Superior temporal gyrus (tissue), 1 donor: Measurements from ENCODE around the gene RRAD.
"Not testable (repeated sequence)": the region's sequence is repeated elsewhere in the genome, so short reads cannot be mapped to it uniquely, and the experiment has no call there.

Experiments used
- DNase-seq: peaks from one replicate; pipeline ENCODE4 v3.0.0-alpha.2; 2016; ENCODE audit errors: extremely low spot score

RRAD gene

DNA sequence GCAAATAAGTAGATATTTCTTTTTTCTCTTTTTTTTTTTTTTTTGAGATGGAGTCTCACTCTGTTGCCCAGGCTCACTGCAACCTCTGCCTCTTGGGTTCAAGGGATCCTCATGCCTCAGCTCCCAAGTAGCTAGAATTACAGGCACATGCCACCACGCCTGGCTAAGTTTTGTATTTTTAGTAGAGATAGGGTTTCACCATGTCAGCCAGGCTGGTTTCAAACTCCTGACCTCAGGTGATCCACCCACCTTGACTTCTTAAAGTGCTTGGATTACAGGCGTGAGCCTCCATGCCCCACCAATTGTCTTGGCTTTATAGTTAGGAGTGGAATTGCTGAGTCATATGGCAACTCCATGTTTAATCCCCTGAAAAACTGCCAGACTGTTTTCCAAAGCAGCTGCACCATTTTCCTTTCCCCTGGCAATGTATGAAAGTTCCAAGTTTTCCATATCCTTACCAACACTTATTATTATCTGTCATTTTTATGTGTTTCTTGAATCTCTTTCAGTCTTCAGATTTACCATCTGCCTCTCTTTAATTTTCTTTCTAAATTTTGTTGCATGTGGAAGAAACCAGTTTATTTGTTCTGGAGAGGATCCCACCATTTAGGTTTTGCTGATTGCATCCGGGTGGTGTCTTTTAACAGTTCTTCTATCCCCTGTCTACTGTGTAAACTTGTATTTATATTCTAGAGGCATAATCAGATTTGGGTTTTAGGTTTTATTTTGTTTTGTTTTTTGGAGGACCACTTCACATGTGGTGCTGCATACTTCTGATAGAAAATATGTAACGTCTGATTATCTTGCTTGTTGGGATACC, 25.8 kb upstream of the RRAD start:
- DNase-seq = no peak

DNA sequence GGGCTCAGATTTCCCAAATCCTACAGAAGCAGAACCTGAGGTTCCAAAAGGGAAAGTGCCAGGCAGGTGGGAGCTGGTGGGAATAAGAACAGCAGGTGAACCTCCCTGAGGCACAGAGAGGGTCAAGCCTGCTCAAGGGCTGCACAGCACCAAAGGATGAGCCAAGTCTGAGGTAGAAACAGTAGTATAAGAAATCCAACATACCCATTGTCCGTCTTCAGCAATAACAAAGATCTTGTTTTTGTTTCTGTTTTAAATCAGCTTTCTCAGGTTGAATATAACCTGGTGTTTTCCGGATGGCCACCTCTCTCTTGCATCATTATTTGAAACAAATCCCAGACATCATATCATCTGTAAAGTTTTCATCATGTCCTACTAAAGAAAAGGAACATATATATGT, 25.1 kb upstream of the RRAD start:
- DNase-seq = no peak

DNA sequence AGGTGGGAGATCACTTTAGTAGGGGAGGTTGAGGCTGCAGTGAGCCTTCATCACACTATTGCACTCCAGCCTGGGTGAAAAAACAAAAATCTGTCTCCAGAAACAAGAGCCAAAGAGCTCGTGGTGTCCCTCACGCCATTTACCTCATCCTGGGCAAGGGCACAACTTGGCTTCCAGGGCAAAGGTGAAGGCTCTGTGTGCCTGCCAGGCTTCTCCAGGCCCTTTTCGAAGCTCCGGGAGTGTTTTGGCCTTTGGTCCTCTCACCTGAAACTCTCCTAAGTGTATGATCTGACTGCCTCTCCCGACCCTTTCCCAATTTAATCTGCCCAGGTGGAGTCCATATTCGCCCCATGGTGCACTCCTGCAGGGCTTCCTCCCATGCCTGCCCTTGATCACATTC, 24.1 kb upstream of the RRAD start:
- no peak for DNase-seq

DNA sequence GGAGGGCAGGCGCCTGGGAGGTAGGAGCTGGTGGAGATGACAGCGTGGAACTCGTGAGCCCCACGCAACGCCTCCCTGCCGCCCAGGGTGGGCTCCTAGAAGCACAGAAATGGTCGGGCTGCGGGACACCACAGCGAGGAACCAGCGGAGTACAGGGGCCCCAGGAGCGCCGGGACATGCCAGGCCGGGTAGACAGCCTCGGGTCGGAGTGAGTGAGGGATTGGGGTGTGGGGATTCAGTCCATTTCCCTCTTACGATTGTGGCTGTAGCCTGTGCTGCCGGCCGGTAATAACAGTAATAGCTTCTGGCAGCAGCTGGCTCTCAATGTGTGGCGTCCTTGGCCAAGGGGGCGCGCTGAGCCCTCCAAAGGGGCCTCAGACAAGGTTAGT, 23.5 kb upstream of the RRAD start:
- DNase-seq = no peak

DNA sequence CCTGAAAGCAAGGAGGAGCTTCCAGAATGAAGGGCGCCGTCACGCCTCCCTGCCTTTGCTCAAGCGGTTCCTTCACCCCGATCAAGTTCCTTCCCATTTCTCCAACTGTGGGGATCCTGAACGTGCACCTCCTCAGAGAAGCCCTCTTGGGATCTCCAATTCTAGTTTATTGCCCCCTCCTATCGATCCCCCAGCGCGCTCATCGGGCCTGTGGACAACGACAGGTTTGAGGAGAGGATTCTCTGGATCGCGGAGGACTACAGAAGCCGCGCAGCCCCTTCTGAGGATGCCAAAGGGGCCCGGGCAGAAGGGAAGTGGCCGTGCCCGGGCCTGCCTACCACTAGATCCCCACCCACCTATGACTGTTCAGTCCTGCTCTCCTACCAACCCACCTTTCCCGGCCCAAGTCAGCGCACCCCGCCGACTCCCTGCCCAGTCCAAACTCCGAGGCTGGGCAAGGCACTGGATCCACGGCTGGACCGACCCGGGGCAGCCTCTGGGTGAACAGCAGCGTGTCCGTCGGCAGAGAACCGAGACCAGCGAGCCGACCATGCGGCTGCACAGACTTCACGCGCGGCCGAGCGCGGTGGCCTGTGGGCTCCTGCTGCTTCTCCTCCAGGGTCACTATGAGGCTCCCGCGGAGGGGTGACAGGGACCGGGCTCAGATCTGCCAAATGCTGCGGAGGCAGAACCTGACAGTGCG, 22.9 kb upstream of the RRAD start:
- DNase-seq = no peak

DNA sequence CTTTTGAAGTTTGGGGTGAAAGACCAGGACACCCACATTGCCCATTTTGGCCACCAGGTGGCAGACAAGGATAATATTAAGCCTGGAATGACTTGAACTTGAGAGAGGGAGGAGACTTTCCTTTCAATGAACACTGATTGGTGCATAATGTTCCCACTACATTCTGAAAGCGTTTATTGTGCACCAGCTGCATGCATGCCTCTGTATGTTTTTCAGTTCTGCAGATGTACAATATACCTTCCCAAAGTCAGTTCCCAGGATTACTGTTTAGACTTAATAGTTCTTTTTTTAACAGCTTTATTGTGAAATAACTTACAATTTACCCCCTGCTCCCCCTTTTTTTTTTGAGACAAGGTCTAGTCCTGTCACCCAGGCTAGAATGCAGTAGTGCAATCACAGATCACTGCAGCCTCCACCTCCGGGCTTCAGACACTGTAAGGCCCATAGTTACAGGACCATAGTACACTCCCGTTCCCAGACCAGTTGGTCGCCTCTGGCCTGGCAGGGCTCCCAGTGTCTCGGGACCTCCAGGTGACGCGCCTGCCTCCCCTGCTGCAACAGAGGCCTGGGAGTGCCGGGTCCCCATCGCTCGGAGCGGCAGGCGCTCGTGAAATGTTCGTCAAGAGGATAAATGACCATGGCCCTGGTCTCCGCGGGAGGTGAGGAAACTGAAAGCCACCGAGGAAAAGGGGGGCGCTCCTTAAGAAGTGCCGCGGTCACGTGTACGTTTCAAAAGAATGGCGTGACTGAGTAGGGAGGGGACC, 22.1 kb upstream of the RRAD start:
- DNase-seq = peak; percentile 97

DNA sequence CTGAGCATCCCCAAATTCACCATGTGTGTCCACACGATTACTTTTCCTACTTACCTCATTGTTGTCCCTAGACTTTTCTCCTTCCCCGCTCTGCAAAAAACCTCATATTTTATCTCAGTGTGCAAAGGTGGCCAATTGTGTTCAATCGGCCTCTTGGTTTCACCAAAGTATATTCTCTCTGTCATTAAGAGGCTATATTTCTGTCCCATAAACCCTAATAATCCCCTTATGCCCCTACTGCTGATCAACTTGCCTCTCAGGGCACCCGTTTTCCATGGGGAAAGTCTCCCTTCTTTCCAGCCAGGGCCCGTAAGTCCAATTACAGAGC, 21.6 kb upstream of the RRAD start:
- no peak for DNase-seq

DNA sequence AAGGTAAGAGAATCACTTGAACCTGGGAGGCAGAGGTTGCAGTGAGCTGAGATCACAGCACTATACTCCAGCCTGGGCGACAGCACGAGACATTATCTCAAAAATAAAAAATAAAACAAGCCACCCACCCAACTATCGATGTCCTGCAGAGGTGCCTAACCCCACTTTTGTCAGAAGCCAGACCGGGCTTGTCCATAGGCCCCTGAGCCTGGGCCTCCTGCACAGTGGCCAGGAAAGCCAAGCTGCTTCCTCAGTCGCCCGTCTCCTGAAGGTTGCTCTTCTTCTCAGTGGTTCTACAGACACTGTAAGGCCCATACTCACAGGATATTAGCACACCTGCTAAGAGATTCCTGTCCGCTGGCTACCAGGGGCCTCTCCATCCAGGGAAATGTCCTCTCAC, 21.2 kb upstream of the RRAD start:
- DNase-seq = no peak

DNA sequence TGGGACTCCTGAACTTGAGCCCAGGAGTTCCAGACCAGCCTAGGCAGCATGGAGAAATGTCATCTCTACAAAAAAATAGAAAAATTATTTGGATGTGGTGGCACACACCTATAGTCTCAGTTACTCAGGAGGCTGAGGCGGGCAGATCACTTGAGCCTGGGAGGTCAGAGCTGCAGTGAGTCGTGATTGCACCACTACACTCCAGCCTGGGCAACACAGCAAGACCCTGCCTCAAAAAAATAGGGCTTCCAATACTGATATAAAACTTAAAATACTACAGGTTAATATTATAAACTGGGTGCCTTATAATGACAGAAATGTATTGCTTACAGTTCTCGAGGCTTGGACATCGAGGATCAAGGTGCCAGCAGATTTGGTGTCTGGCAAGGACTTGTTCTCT, 20.6 kb upstream of the RRAD start:
- DNase-seq = no peak

DNA sequence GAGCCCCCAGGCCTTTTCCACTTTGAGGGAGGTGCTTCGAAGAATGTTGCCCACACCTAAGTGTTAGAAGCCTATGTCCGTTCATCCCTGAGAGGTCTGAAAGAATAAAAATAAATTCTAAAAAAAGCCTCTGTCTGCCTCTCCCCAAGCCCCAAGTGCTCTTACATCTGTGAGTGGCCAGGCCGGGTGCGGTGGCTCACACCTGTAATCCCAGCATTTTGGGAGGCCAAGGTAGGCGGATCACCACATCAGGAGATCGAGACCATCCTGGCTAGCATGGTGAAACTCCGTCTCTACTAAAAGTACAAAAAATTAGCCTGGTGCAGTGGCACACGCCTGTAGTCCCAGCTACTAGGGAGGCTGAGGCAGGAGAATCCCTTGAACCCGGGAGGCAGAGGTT, 19.6 kb upstream of the RRAD start:
- DNase-seq = not testable (repeated sequence)

DNA sequence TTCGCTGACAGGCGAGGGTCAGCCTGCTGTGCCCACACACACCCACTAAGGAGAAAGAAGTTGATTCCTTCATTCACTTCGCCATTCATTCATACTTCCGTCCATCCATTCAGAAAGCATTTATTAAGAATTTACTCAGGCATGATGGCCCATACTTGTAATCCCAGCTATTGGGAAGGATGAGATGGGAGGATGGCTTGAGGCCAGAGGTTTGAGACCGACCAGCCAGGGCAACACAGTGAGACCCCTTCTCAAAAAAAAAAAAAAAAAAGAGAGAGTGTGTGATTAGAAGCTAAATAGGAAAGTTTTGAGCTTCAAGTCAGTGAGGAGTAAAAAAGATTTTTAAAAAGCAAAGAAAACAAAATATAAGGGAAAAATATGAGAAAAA, 18.7 kb upstream of the RRAD start:
- DNase-seq = no peak

DNA sequence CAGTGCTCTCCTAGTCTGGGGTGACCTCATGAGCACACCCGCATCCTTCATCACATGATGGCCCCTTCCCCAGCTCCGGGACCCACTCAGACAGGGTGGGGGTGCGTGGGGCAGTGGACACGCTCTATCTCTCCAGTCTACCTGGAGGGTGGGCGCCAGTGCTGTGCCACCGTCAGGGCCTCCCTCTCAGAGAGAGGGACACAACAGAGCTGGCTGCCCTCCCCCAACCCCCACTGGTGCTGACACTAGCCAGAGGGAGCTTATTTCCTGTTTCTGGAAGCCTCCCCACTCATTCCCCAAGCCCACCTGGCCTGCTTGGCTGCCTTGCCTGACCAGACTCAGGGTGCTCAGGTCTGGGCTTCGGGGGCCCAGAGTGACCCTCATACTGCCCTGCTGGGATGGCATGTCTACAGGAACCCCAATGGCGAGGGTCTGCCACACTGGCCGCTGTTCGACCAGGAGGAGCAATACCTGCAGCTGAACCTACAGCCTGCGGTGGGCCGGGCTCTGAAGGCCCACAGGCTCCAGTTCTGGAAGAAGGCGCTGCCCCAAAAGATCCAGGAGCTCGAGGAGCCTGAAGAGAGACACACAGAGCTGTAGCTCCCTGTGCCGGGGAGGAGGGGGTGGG, 18.2 kb upstream of the RRAD start:
- DNase-seq = no peak

DNA sequence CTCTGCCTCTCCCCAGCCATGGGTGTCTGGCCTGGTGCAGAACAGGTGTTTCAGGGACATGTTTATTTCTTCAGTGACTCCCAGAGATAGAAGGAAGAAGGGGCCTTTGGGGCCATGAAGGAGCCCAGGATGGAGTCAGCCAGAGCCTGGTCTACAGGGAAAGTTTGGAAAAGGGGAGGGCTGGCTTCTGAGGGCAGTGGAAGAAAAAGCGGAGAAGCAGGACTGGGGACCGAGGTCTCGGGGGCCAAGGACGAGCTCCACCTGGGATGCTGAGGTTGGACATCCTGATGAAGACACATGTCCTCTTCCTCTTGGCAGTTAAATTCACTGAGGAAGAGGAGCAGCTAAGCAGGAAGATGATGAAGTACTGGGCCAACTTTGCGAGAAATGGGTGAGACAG, 17.6 kb upstream of the RRAD start:
- DNase-seq = no peak

DNA sequence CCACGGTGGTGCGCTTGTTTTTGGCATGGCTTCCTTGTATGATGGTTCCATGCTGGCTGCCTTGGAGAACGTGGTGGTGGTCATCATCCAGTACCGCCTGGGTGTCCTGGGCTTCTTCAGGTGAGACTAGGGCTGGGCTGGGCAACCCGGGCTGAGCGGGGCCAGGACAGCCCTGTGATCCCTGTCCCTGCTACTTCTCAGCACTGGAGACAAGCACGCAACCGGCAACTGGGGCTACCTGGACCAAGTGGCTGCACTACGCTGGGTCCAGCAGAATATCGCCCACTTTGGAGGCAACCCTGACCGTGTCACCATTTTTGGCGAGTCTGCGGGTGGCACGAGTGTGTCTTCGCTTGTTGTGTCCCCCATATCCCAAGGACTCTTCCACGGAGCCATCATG, 14.9 kb upstream of the RRAD start:
- no peak for DNase-seq

DNA sequence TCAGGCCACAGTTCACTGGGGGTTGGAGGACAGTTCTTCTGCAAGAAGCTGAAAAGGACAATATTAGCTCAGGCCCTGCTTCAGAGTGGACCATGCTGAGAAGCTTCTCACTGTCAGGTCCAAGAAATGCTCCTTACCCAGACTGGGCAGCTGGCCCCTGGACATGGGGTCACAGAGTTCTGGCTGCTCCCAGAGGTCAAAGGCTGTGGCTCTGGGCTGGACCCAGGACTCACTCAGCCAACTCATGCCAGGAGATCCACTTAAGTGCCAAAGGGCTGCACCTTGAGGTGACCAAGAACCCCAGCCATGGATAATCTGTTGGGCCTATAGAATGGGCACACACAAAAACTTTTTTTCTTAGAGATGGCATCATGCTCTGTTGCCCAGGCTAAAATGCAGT, 14.0 kb upstream of the RRAD start:
- DNase-seq = no peak

DNA sequence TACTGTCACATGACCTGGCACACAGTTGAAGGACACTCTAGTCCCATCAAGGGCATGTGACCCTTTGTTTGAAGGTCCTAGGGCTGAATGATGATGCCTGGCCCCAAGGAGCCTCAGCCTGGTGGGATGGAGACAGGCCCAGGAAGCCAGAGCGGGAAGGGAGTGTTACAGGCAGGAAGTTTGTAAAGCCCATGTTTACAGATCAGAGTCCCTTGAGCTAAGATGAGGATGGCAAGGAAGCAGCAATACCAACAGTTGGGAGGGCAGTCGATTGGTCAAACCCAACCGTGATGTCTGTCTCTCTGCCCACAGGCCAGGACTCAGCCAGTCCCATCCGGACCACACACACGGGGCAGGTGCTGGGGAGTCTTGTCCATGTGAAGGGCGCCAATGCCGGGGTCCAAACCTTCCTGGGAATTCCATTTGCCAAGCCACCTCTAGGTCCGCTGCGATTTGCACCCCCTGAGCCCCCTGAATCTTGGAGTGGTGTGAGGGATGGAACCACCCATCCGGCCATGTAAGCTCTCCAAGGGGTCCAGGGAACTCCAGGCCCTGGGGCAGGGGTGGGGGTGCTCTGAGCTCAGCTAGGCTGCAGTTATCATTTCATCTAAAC, 12.5 kb upstream of the RRAD start:
- no peak for DNase-seq

DNA sequence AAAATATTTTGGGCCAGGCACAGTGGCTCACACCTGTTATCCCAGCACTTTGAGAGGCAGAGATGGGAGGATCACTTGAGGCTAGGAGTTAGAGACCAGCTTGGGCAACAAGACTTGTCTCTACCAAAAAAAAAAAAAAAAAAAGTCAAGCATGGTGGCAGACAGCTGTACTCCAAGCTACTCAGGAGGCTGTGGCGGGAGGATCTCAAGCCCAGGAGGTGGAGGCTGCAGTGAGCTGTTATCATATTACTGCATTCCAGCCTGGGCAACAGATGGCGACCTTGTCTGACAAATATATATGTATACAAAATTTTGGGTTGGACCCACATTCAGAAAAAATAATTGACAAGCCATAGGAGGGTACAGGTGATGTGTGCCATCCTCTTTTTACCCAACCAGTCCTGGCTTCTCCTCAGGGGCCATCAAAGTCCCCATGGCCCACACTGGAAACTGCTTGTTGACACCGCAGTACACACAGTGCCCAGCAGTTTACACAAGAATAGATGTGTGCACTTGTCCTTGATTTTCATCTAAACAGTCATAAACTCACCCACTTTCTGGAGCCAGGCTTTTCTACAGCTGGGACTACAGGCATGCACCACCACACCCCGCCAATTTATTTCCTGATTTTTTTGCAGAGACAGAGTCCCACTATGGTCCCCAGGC, 11.7 kb upstream of the RRAD start:
- no peak for DNase-seq

DNA sequence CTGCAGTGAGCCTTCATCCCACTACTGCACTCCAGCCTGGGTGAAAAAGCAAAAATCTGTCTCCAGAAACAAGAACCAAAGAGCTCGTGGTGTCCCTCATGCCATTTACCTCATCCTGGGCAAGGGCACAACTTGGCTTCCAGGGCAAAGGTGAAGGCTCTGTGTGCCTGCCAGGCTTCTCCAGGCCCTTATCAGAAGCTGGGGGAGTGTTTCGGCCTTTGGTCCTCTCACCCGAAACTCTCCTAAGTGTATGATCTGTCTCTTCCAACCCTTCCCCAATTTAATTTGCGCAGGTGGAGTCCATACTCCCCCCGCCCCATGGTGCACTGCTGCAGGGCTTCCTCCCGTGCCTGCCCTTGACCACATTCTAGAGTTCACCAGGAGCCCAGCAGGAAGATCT, 11.1 kb upstream of the RRAD start:
- DNase-seq = no peak

DNA sequence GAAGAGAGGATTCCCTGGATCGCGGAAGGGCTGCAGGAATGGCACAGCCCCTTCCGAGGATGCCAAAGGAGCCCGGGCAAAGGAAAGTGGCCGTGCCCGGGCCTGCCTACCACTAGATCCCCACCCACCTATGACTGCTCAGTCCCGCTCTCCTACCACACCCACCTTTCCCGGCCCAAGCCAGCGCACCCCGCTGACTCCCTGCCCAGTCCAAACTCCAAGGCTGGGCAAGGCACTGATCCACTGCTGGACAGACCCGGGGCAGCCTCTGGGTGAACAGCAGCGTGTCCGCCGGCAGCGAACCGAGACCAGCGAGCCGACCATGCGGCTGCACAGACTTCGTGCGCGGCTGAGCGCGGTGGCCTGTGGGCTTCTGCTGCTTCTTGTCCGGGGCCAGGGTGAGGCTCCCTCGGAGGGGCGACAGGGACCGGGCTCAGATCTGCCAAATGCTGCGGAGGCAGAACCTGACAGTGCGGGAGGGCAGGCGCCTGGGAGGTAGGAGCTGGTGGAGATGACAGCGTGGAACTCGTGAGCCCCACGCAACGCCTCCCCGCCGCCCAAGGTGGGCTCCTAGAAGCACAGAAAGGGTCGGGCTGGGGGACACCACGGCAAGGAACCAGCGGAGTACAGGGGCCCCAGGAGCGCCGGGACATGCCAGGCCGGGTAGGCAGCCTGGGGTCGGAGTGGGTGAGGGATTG, 10.1 kb upstream of the RRAD start, which contains the start of gene CES2:
CES2 (plus strand) TSS at position 203 of the 698 bp plus-strand sequence; CDS start at position 323, 120 bp downstream.
- DNase-seq = no peak

DNA sequence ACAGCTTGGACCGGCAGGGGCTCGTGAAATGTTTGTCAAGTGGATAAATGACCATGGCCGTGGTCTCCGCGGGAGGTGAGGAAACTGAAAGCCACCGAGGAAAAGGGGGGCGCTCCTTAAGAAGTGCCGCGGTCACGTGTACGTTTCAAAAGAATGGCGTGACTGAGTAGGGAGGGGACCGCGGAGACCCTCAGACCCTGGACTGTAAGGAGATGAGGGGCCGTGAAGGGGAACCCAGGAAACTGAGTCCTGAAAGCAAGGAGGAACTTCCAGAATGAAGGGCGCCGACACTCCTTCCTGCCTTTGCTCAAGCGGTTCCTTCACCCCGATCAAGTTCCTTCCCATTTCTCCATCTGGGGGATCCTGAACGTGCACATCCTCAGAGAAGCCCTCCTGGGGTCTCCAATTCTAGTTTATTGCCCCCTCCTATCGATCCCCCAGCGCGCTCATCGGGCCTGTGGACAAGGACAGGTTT, 9.5 kb upstream of the RRAD start:
- not testable (repeated sequence) for DNase-seq
